Spinal cord (tissue), 10 donors: ENCODE data around the gene AMACR. TPM values are rescaled to one million over a fixed set of nuclear protein-coding genes. Genes with fewer than 3 reads are reported as not detected.

ENCODE experiments used
- DNase-seq, 6 donors: peaks; one replicate each; pipeline versions ENCODE4 v3.0.0 to v3.0.0-alpha.2; 2013 to 2015; ENCODE audit warnings: low spot score in 6 of 6, low read depth in 4 of 6
- H3K27ac ChIP-seq: one replicate; pipeline ENCODE4 v1.5.1; 2013; ENCODE audit warnings: low read depth, low read length, control low read depth
- H3K27me3 ChIP-seq: one replicate; pipeline ENCODE4 v1.6.1; 2013; ENCODE audit warnings: low read length; ENCODE audit not compliant: control insufficient read depth, insufficient read depth
- H3K36me3 ChIP-seq: one replicate; pipeline ENCODE4 v1.6.1; 2013; ENCODE audit warnings: low read length; ENCODE audit not compliant: control insufficient read depth, insufficient read depth
- H3K4me1 ChIP-seq: one replicate; pipeline ENCODE4 v1.6.1; 2013; ENCODE audit warnings: low read length; ENCODE audit not compliant: control insufficient read depth, insufficient read depth
- H3K4me3 ChIP-seq: one replicate; pipeline ENCODE4 v1.5.1; 2013; ENCODE audit warnings: low read depth, low read length, control low read depth
- H3K9me3 ChIP-seq: one replicate; pipeline ENCODE4 v1.6.1; 2013; ENCODE audit warnings: low read length; ENCODE audit not compliant: control insufficient read depth, insufficient read depth
- WGBS: methylation state at CpG from one replicate; pipeline ENCODE4 v1.1.5; 2013; ENCODE audit warnings: missing lambda C conversion rate; ENCODE audit not compliant: insufficient coverage; 5-methylcytosine and 5-hydroxymethylcytosine counted together
- long read RNA-seq, 4 donors: transcript quantifications; one replicate each; lab custom pipeline, GENCODE V29; 2026
- polyA plus RNA-seq, 2 donors: library from polyadenylated mRNA; unstranded; fragments of 120-200 nt; gene quantifications; one replicate each; pipeline ENCODE4 v1.2.1, GENCODE V29; 2013; ENCODE audit not compliant: insufficient read length in 2 of 2
- total RNA-seq, 2 donors: library from RNA; depleted of rRNA in 1 of 2; stranded (reverse); fragments of 120-200 nt in 1 of 2; fragments of >200 nt in 1 of 2; gene quantifications; one replicate each; pipeline versions ENCODE4 v1.2.3 to v1.2.4, GENCODE V29; 2013 to 2014
- donor health status: healthy.

Gene AMACR
- total RNA-seq (10 to 100 TPM; 13.4 to 18.6 TPM), polyA plus RNA-seq (10 to 100 TPM; 15.7 to 21.8 TPM)
- long read RNA-seq, donor 1, full-length matches to known transcripts: 10 of 15 reads
- long read RNA-seq, donor 1, partial matches to known transcripts: 5 of 15 reads
- long read RNA-seq, donor 1, other reads (novel, unspliced or antisense): 0 of 15 reads
- long read RNA-seq, donor 2, full-length matches to known transcripts: 5 of 5 reads
- long read RNA-seq, donor 2, partial matches to known transcripts: 0 of 5 reads
- long read RNA-seq, donor 2, other reads (novel, unspliced or antisense): 0 of 5 reads
- long read RNA-seq, donor 3, full-length matches to known transcripts: 10 of 10 reads
- long read RNA-seq, donor 3, partial matches to known transcripts: 0 of 10 reads
- long read RNA-seq, donor 3, other reads (novel, unspliced or antisense): 0 of 10 reads
- long read RNA-seq, donor 4, full-length matches to known transcripts: 14 of 14 reads
- long read RNA-seq, donor 4, partial matches to known transcripts: 0 of 14 reads
- long read RNA-seq, donor 4, other reads (novel, unspliced or antisense): 0 of 14 reads

DNA sequence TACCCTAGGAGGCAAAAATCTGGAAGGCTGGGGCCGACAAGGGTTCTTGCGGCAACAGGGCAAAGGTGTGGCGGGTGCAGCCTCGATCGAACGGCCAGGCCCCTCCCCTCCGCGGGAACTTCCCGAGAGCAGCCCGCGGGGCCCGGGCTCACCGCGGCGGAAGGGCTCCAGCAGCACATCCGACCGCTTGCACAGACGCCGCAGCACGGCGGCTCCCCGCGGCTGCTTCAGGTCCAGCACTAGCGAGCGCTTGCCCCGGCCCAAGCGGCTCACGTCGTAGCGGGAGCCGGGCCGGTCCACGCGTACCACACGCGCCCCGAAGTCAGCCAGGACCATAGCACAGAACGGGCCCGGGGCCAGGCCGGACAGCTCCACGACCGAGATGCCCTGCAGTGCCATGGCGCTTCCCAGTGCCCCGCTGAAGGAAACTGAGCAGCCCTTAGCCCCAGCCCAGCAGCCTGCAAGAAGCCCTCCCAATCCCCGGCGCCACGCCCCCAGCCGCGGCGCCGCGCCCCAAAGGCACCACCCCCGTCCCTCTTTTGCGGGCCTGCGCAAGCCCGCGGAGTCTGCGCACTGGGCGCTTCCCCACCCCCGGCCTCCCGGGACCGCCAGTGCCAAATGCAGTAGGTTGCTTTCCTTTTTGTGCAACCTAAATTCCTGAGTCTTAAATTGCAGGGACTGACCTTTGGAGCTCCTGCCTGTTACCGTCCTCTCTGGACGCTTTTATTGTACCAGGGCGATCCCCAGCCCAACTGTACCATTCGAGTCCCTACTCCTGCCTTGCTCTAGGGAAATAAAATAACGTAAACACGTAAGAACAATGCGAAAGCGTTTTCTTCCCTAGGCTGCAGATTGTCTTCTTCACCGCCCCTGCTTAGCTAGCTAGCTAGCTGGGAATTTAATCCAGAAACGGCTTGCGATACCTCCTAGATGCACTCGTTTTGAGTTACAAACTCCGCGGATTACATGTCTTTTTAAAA, at the start of gene AMACR:
Gene AMACR (minus strand): TSS at position 430 of the 980 bp plus-strand sequence. CDS start 31 bp downstream, at position 399.
- Histone ChIP-seq H3K9me3 (no peaks in the 10 kb centered on the region), H3K36me3 (no peaks in the 10 kb centered on the region), H3K27me3 (no peaks in the 10 kb centered on the region), H3K27ac (peak within 1 kb of the TSS; percentile 99), H3K4me3 (peak within 1 kb of the TSS; percentile 91), H3K4me1 (peaks cover 6% of the 10 kb centered on the region)
- DNase-seq: peak; percentile 88 to 99 (median 94)
- under 1% methylated on average over 71 of the region's 76 CpGs for WGBS

DNA sequence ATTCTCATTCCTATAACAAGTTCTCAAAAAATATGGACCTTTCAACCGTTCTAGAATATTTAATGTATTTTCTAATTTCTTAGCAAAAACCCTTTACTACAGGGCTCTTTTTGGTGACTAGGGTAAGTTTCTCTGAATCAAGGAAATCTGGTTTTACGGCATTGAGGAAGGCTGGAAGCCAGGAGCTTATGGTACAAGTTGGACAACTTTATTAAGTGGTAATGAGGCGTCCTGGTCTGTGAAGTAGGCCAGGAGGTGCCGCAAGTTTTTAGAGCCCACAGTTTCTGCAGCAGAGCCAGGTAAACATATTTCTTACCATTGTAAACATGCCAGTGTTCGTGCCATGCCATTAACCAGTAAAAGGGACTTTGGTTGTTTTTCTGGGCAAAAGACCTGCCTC, 49.7 kb upstream of the AMACR start:
- no peak for DNase-seq
- Histone ChIP-seq H3K27me3 (no peaks in the 10 kb centered on the region), H3K9me3 (peaks cover 4% of the 10 kb centered on the region), H3K4me3 (no peak overlapping the region), H3K4me1 (no peaks in the 10 kb centered on the region), H3K36me3 (no peaks in the 10 kb centered on the region), H3K27ac (no peak overlapping the region)
- 93% methylated on average over 3 of the region's 5 CpGs for WGBS

DNA sequence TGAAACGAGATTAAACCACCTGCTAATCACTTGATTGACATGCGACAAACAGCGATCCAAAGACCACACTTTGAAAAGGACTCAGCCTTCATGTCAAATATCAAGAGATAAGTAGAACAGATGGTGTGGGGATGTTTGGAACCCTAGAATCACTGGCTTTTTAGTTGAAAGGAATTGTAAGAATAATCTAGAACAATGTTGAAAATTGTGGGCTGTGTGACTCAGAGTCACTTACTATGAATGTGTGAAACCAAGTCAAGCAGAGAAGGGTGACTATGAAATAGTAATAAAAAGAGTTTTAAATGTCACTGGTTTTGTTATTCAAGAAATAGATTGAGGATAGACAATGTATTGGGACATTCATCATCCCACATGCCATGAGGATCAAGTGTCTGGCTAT, 49.3 kb upstream of the AMACR start:
- no peaks in the 10 kb centered on the region for H3K4me1 ChIP-seq
- peaks cover 4% of the 10 kb centered on the region for H3K9me3 ChIP-seq
- H3K27ac ChIP-seq: no peak overlapping the region
- no peaks in the 10 kb centered on the region for H3K36me3 ChIP-seq
- H3K27me3 ChIP-seq: no peaks in the 10 kb centered on the region
- no CpG with 5 or more reads among the region's 3 CpGs for WGBS
- H3K4me3 ChIP-seq: no peak overlapping the region
- DNase-seq: no peak

DNA sequence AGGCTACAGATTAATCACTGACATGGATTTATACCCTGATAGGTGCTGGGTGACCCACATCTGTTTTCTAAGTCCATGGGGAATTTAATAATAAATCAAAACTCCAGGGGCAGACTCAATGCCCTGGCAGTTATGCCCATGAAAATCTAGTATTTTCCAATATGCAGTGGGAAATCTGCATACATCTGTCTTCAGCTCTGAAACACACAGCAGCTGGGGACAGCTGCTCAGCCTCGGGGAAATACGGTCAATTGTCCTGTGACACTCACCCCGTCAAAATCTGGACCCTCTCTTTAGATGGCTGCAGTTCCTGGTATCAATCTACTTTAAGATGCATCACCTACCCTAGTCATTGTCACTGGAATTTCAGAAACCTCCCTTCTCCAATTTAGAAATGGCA, 47.8 kb upstream of the AMACR start:
- no peak overlapping the region for H3K27ac ChIP-seq
- no peaks in the 10 kb centered on the region for H3K27me3 ChIP-seq
- H3K4me3 ChIP-seq: no peak overlapping the region
- 82% methylated on average over 3 of the region's 3 CpGs for WGBS
- H3K9me3 ChIP-seq: no peaks in the 10 kb centered on the region
- H3K4me1 ChIP-seq: no peaks in the 10 kb centered on the region
- no peaks in the 10 kb centered on the region for H3K36me3 ChIP-seq
- no peak for DNase-seq

DNA sequence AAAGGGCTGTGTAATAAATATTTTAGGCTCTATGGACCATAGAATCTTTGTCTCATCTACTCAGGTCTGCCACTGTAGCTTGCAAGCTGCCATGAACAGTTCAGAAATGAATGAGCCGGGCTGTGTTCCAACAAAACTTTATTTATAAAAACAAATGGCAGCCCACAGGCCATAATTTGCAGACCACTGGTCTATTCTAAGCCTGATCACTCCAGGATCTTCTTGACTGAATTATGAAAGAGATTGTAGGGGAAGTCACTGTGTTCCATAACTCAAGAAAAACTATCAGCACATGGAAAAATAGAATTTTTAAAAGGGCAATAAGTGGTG, 46.5 kb upstream of the AMACR start:
- no peak for DNase-seq
- H3K36me3 ChIP-seq: no peaks in the 10 kb centered on the region
- H3K27me3 ChIP-seq: no peaks in the 10 kb centered on the region
- no peaks in the 10 kb centered on the region for H3K4me1 ChIP-seq
- WGBS: no CpG with 5 or more reads among the region's 1 CpG
- no peak overlapping the region for H3K4me3 ChIP-seq
- no peaks in the 10 kb centered on the region for H3K9me3 ChIP-seq
- no peak overlapping the region for H3K27ac ChIP-seq

DNA sequence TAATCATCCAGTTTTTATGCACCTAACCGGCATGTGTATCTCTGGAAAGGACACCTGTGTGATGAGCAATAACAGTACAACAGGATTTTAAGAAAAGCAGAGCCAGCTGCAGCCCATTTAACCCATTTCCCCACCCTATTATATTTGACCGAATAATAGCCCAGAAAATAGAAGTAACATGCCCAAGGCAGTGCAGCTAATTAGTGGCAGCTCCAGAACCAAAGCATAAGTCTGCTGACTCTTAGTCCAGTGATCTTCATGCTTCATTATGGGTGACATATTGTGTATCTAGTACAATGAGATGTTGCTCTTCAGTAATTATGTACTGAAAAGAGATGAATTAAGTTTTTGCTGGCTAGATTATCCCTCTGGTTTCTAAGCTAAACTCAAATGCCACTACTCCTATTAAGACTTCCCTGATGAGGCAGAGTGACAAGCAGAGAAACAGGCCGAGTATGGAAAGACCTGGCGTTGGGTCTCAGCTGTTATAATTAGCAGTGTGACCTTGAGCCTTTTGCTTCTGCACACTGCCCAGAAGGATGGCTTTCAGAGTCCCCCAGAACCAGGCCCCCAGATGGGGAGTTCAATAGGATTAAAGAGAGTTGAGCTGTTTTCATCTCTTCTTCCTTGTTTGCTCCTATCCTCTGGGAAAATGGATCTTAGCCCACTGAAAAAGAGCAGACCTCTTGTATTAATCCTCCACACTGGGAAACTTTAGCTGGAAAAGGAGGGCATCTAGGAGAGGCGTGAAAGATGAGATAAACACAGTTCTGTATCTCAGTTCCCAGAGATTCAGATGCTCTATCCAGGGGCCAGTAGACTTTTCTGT, 45.9 kb upstream of the AMACR start:
- H3K27me3 ChIP-seq: no peaks in the 10 kb centered on the region
- no peaks in the 10 kb centered on the region for H3K36me3 ChIP-seq
- H3K4me1 ChIP-seq: no peaks in the 10 kb centered on the region
- DNase-seq: peak in 1 of 6 donors; percentile 36
- WGBS: 62% methylated on average over 3 of the region's 5 CpGs
- no peak overlapping the region for H3K27ac ChIP-seq
- no peaks in the 10 kb centered on the region for H3K9me3 ChIP-seq
- no peak overlapping the region for H3K4me3 ChIP-seq

DNA sequence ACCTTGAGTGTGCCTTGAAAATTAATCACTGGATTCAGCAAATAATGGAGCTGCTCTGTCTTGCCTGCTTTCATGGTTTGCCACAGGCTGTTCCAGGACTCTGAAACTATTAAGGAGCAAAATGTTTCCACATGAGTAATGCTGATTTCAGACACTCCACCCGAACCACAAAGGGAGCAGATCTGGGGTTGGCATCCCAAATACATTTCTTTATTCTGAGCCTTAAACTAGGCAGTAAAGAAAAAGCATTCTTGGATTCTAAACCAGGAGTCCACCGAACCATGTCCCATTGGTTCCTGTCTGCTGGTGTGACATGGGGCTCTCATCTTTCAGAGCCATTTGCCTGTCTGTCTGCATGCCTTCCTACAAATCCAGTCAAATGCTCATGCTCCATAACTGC, 45.3 kb upstream of the AMACR start:
- no peak for DNase-seq
- no peak overlapping the region for H3K27ac ChIP-seq
- WGBS: 34% methylated on average over 2 of the region's 2 CpGs

DNA sequence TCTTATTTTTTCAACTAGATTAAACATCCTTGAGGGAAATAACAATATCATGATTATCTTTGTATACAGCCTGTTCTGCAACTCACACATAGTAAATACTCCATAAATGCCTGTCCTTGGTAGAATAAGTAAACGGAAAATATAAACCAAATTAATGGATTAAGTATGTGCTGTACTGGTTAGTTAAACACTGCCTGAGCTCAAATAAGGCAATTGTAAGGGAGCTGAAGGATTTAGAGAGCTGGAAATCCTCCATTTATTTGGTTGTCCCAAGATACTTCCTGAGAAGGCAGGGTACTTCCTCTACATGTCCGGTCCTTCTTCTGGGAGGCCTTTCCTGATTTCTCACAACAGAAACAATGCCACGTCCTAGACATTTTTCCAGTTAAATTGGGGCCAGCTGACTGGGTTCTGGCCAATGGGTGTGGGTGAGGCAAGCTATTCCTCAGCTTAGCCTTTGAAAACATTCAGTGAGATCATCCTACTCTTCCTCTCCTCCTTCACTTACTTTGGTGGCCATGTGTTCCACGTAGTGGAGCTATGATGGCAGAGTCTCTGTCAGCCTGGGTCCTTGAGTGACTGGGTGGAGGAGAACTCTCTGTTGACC, 43.6 kb upstream of the AMACR start:
- Histone ChIP-seq H3K27me3 (no peaks in the 10 kb centered on the region), H3K36me3 (no peaks in the 10 kb centered on the region), H3K9me3 (no peaks in the 10 kb centered on the region), H3K4me3 (no peak overlapping the region), H3K27ac (no peak overlapping the region), H3K4me1 (no peaks in the 10 kb centered on the region)
- WGBS: no CpG with 5 or more reads among the region's 4 CpGs
- no peak for DNase-seq

More for the DNA sequence above, 45.3 kb upstream of the AMACR start:
- Histone ChIP-seq H3K9me3 (no peaks in the 10 kb centered on the region), H3K4me1 (no peaks in the 10 kb centered on the region), H3K27me3 (no peaks in the 10 kb centered on the region), H3K4me3 (no peak overlapping the region), H3K36me3 (no peaks in the 10 kb centered on the region)
